Right cardiac atrium (tissue), 5 donors: ENCODE results near the gene PARP9. TPM values are rescaled to one million over a fixed set of nuclear protein-coding genes. Genes with fewer than 3 reads are reported as not detected.

Experiments
- ATAC-seq, 2 donors: fragments of 200-7000 bp; cut with Tn5 transposase; one replicate each; pipeline versions ENCODE4 v1.8.0 to v1.9.1; 2020; ENCODE audit warnings: moderate library complexity in 2 of 2, mild to moderate bottlenecking in 1 of 2
- DNase-seq, 3 donors: peaks; one replicate each; pipeline ENCODE4 v3.0.0-alpha.2; 2020
- H3K27ac ChIP-seq: one replicate; pipeline ENCODE4 v1.5.1; 2013; ENCODE audit warnings: mild to moderate bottlenecking, low read length, control low read depth, moderate library complexity
- H3K27me3 ChIP-seq: one replicate; pipeline ENCODE4 v1.6.1; 2013; ENCODE audit not compliant: control insufficient read depth, insufficient read depth
- H3K4me1 ChIP-seq: one replicate; pipeline ENCODE4 v1.6.1; 2013; ENCODE audit warnings: low read length; ENCODE audit not compliant: control insufficient read depth, insufficient read depth
- H3K4me3 ChIP-seq: one replicate; pipeline ENCODE4 v1.5.1; 2013; ENCODE audit warnings: low read length, control low read depth
- H3K9me3 ChIP-seq: one replicate; pipeline ENCODE4 v1.6.1; 2013; ENCODE audit warnings: low read length; ENCODE audit not compliant: control insufficient read depth
- WGBS: extraction: QIAGEN DNeasy Blood & Tissue Kit; methylation state at CpG from one replicate; pipeline ENCODE4 v1.1.7; 2013; 5-methylcytosine and 5-hydroxymethylcytosine counted together
- intact Hi-C, 4 donors: fragments of 100-400 bp; cut with DNase I; formaldehyde crosslinking; loops; one replicate each; pipeline versions ENCODE4 v1.11.0 to v1.14.0; 2022 to 2023
- polyA plus RNA-seq: library from polyadenylated mRNA; stranded (reverse); fragments of 200-250 nt; gene quantifications from one replicate; pipeline ENCODE4 v1.2.3, GENCODE V29; 2013
- total RNA-seq, 4 donors: library from RNA; stranded (reverse); fragmentation: NEBNext Ultra II Directional; extraction: Animal tissue kit (Norgen Biotek cat#: 25700); gene quantifications; one replicate each; pipeline ENCODE4 v1.2.1, GENCODE V29; 2021
- donor health status: healthy with polysubstance abuse.
- donor health status: DM: no; HTN: yes; CAD: no.
- donor health status: DM: no; HTN: no; CAD: no.
- donor health status: DM: no; HTN: yes; CAD: no; lungs with severe emphysema.
- donor health status: DM: yes; HTN: yes; CAD: no.

The PARP9 gene
- total and polyA plus RNA-seq, 5 donors = 9.2 to 24.5 (median 13.6) TPM

GRCh38 chr3:122590610-122591009 is 26.5 kb upstream of the PARP9 start:
- DNase-seq (no peak), ATAC-seq (no peak)
- no peaks in the 10 kb centered on the region for H3K27me3 ChIP-seq
- no peaks in the 10 kb centered on the region for H3K4me1 ChIP-seq
- no peak overlapping the region for H3K27ac ChIP-seq
- H3K9me3 ChIP-seq = no peaks in the 10 kb centered on the region
- H3K4me3 ChIP-seq = no peak overlapping the region
- WGBS = 90% methylated on average over 2 of the region's 2 CpGs
- intact Hi-C loops = no loop called here

- Histone ChIP-seq H3K27me3 (no peaks in the 10 kb centered on the region), H3K9me3 (no peaks in the 10 kb centered on the region), H3K27ac (no peak overlapping the region), H3K4me1 (no peaks in the 10 kb centered on the region), H3K4me3 (no peak overlapping the region)
- DNase-seq (no peak), ATAC-seq (no peak)
- 67% methylated on average over 5 of the region's 5 CpGs for WGBS
- intact Hi-C loops = no loop called here
Measured at GRCh38 chr3:122589297-122589696, 25.2 kb upstream of the PARP9 start.

GRCh38 chr3:122587572-122587971 is 23.5 kb upstream of the PARP9 start:
- no peaks in the 10 kb centered on the region for H3K9me3 ChIP-seq
- no peaks in the 10 kb centered on the region for H3K4me1 ChIP-seq
- H3K4me3 ChIP-seq = no peak overlapping the region
- DNase-seq (no peak), ATAC-seq (no peak)
- 25% methylated on average over 2 of the region's 2 CpGs for WGBS
- intact Hi-C loops = no loop called here
- no peaks in the 10 kb centered on the region for H3K27me3 ChIP-seq
- no peak overlapping the region for H3K27ac ChIP-seq

- Histone ChIP-seq H3K4me3 (no peak overlapping the region), H3K27me3 (no peaks in the 10 kb centered on the region), H3K4me1 (no peaks in the 10 kb centered on the region), H3K27ac (no peak overlapping the region), H3K9me3 (peaks cover 3% of the 10 kb centered on the region)
- intact Hi-C loops = no loop called here
- ATAC-seq = no peak
- DNase-seq = no peak
Measured at GRCh38 chr3:122586773-122587485, 22.8 kb upstream of the PARP9 start.

GRCh38 chr3:122586098-122586497 is 22.0 kb upstream of the PARP9 start:
- no peaks in the 10 kb centered on the region for H3K4me1 ChIP-seq
- DNase-seq (no peak), ATAC-seq (no peak)
- no peak overlapping the region for H3K27ac ChIP-seq
- intact Hi-C loops = no loop called here
- no peak overlapping the region for H3K4me3 ChIP-seq
- WGBS = 54% methylated on average over 1 of the region's 1 CpG
- no peaks in the 10 kb centered on the region for H3K27me3 ChIP-seq
- peaks cover 3% of the 10 kb centered on the region for H3K9me3 ChIP-seq

GRCh38 chr3:122582390-122582789 is 18.3 kb upstream of the PARP9 start:
- intact Hi-C loops = no loop called here
- H3K27ac ChIP-seq = no peak overlapping the region
- 95% methylated on average over 1 of the region's 1 CpG for WGBS
- no peak overlapping the region for H3K4me3 ChIP-seq
- no peaks in the 10 kb centered on the region for H3K27me3 ChIP-seq
- peaks cover 3% of the 10 kb centered on the region for H3K9me3 ChIP-seq
- ATAC-seq = no peak
- DNase-seq = no peak
- H3K4me1 ChIP-seq = no peaks in the 10 kb centered on the region

GRCh38 chr3:122581622-122582021 is 17.5 kb upstream of the PARP9 start:
- Histone ChIP-seq H3K27me3 (no peaks in the 10 kb centered on the region), H3K27ac (no peak overlapping the region), H3K9me3 (peaks cover 3% of the 10 kb centered on the region), H3K4me1 (no peaks in the 10 kb centered on the region), H3K4me3 (no peak overlapping the region)
- no peak for ATAC-seq
- intact Hi-C loops = no loop called here
- no peak for DNase-seq
- 97% methylated on average over 2 of the region's 2 CpGs for WGBS

GRCh38 chr3:122580470-122580869 is 16.4 kb upstream of the PARP9 start:
- no peak overlapping the region for H3K27ac ChIP-seq
- H3K27me3 ChIP-seq = no peaks in the 10 kb centered on the region
- no peaks in the 10 kb centered on the region for H3K4me1 ChIP-seq
- DNase-seq = no peak
- WGBS = 66% methylated on average over 3 of the region's 3 CpGs
- intact Hi-C loops = no loop called here
- H3K4me3 ChIP-seq = no peak overlapping the region
- H3K9me3 ChIP-seq = peaks cover 3% of the 10 kb centered on the region
- ATAC-seq = no peak

GRCh38 chr3:122578069-122578740 is 14.1 kb upstream of the PARP9 start:
- intact Hi-C loops = no loop called here
- Histone ChIP-seq H3K4me3 (peak overlapping the region; percentile 55), H3K27me3 (no peaks in the 10 kb centered on the region), H3K9me3 (peaks cover 3% of the 10 kb centered on the region), H3K4me1 (no peaks in the 10 kb centered on the region), H3K27ac (no peak overlapping the region)
- 41% methylated on average over 5 of the region's 5 CpGs for WGBS
- DNase-seq = no peak
- no peak for ATAC-seq

- Histone ChIP-seq H3K4me1 (no peaks in the 10 kb centered on the region), H3K27ac (no peak within 1 kb of the TSS), H3K9me3 (peaks cover 3% of the 10 kb centered on the region), H3K27me3 (no peaks in the 10 kb centered on the region), H3K4me3 (peak within 1 kb of the TSS; percentile 55)
- WGBS = 2% methylated on average over 40 of the region's 40 CpGs
- ATAC-seq (peak; percentile 74 to 75), DNase-seq (peak; percentile 26 to 61 (median 58))
- intact Hi-C loops = no loop called here
Measured at GRCh38 chr3:122577409-122578031, 13.4 kb upstream of the PARP9 start, which contains the start of gene PARP15. PARP15 (plus strand) TSS chr3:122577650; CDS start chr3:122577668, 18 bp downstream.

GRCh38 chr3:122576174-122576940 is 12.3 kb upstream of the PARP9 start:
- Histone ChIP-seq H3K4me3 (no peak overlapping the region), H3K27me3 (no peaks in the 10 kb centered on the region), H3K9me3 (no peaks in the 10 kb centered on the region), H3K27ac (no peak overlapping the region), H3K4me1 (no peaks in the 10 kb centered on the region)
- intact Hi-C loops = no loop called here
- WGBS = 68% methylated on average over 8 of the region's 8 CpGs
- DNase-seq = no peak
- no peak for ATAC-seq
